SK-N-DZ (cell line): ENCODE measurements around the gene HS3ST2.
"Not testable (repeated sequence)": the region's sequence is repeated elsewhere in the genome, so short reads cannot be mapped to it uniquely, and the experiment has no call there.

Source experiments
- DNase-seq: peaks from one replicate; pipeline ENCODE4 v3.0.0-alpha.2; 2015; ENCODE audit warnings: low spot score

Gene HS3ST2

DNA sequence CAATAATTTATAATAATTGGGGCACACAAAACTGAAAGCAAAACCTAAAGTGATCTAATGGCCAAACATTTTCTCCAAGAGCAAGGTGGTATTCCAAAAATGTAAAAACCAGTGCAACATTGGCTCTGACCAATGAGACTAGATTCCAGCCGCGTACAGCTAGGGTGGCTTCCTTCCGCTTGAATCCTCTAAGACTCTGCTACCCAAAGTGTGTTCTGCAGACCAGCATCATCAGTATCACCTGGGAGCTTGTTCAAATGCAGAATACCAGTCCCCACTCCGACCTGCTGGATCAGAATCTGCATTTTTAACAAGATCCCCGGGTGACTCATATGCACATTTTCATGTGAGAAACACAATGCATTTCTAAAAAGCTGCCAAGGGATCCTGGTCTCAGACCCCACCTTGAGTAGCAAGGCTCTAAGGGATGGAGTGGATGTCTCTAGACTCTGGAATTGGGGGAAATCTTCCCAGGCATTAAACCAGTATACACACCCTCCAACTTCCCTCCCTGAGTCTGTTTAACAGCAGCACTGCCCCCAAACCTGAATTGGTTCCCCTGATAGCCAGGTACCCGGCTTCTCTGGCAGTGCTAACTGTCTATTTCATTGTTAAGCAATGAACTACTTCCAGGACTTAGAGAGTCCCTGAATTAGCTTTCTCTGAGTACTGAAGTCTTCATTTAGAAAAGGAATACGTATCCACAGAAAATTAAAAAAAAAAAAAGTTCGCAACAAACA lies 118.2 kb downstream of the HS3ST2 start:
- DNase-seq = no peak

- no peak for DNase-seq
Measured at GRCh38 chr16:22933173-22933572, 119.2 kb downstream of the HS3ST2 start.

- no peak for DNase-seq
Measured at GRCh38 chr16:22934786-22935185, 120.8 kb downstream of the HS3ST2 start.

- DNase-seq = no peak
Measured at GRCh38 chr16:22937169-22937568, 123.2 kb downstream of the HS3ST2 start.

GRCh38 chr16:22938647-22939046 lies 124.7 kb downstream of the HS3ST2 start:
- DNase-seq = no peak

DNA sequence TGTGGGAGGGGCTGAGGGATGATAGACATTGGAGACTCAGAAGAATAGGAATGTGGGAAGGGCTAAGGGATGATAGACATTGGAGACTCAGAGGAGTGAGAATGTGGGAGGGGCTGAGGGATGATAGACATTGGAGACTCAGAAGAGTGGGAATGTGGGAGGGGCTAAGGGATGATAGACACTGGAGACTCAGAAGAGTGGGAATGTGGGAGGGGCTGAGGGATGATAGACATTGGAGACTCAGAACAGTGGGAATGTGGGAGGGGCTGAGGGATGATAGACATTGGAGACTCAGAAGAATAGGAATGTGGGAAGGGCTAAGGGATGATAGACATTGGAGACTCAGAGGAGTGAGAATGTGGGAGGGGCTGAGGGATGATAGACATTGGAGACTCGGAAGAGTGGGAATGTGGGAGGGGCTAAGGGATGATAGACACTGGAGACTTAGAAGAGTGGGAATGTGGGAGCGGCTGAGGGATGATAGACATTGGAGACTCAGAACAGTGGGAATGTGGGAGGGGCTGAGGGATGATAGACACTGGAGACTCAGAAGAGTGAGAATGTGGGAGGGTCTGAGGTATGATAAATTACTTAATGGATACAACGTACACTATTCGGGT lies 125.9 kb downstream of the HS3ST2 start:
- not testable (repeated sequence) for DNase-seq

- no peak for DNase-seq
Measured at GRCh38 chr16:22941970-22942501, 128.1 kb downstream of the HS3ST2 start.

DNA sequence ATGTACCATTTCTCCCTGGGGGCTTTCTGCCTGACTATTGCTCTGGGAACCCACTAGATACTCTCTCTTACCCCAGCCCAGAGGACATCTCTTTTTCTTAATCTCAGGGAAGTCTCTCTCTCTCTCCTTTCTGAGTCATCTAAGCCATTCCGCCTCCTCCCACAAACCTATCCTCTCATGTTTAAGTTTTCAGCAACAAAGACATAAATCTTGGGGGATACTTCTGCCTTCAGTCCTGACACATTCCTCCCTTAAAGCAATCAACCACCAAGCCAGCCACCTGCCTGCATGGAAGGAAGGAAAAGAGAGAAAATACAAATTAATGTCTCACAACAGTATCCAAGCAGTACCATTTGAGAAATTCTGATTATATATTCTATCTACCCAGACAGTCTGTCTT lies 128.8 kb downstream of the HS3ST2 start:
- DNase-seq = no peak

GRCh38 chr16:22945361-22945760 lies 131.4 kb downstream of the HS3ST2 start:
- no peak for DNase-seq

DNA sequence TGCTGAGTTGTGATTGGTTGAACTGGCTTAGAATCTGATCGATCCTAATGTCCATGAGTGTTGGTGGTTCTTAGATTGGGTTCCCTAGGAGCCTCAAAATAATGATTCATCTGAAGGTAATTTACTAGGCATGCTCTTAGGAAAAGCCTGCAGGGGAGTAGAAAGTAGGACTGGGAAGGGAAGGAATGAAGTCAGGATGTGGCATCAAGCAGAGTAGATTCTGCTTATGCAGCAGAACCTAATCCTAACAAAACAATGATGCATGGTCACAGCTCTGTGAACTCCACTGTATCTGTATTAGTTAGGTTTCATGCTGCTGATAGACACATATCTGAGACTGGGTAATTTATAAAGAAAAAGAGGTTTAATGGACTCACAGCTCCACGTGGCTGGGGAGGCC lies 132.5 kb downstream of the HS3ST2 start:
- no peak for DNase-seq

GRCh38 chr16:22948058-22948602 lies 134.2 kb downstream of the HS3ST2 start:
- DNase-seq = no peak

DNA sequence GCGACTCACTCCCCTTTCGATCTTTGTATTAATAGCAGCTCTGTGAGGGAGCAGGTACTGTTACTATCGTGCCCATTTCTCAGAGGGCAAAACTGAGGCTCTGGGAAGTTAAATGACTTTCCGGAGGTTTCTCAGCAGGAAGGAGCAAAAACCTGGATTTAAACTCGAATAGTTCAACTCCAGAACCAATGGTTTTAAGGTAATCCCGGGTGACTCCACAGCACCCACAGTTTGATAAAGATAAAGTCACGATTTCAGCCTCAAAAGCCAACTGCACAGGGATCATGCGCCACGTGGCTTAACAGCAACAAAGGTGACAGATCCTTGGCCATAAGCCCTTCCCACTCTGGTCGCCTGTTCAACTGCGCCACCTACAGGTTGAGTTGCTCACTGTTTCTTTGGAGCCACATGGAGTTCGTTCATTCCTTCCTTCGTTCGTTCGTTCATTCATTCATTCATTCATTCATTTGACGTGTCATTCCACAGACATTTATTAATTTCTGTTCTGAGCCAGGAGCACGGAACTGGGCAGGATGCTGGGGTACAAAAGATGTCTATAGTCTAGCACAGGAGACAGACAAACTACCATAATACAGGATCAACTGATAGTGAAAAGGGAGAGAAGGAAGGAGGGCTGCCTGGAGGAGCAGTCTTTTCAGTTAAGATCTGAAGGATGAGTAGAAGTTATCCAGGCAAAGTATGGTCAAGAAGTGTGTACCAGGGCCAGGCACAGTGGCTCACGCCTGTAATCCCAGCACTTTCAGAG lies 134.8 kb downstream of the HS3ST2 start:
- DNase-seq = peak; percentile 38

- no peak for DNase-seq
Measured at GRCh38 chr16:22955461-22956070, 141.6 kb downstream of the HS3ST2 start.

DNA sequence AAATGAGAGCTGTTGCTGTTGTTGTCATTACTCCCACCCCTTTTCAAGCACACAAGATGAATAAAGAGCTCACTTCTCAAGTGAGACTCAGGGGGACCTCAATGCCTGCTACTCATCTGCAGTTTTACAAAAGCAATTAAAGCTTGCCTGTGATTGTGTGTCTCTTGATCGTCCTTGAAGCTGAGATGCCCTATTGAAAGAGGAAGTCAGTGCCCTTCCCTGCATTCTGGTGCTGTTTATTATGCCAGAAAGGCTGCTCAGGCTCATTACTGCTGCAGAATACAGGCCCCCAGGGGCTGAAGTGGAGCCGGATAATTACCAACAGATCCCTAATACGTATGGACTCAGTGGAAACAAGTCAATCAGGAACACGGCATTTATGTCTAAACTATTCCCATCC lies 147.2 kb downstream of the HS3ST2 start:
- DNase-seq = no peak

DNA sequence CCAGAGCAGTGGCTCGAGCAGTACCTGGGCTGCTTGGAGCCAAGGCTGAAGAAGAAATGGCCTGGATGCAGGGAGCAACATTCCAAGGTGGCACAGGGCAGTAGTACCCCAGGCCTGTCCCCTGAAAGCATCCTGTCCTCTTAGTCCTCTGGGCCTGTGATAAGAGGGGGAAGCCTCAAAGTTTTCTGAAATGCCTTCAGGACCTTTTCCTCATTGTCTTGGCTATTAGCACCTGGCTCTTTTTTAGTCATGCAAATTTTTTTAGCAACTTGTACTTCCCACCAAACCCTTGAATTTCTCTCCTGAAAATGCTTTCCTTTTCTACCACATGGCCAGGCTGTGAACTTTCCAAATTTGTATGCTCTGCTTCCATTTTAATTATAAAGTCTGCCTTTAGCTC lies 148.9 kb downstream of the HS3ST2 start:
- no peak for DNase-seq
